ENCODE measurements around the gene RFTN1.

GRCh38 chr3:16485395-16485992 is 28.0 kb downstream of the RFTN1 start:
- TF ChIP-seq CTCF (IDR thresholded peaks at IDR 0.05; ENCODE audit: low read depth, low read length, missing input control) (no peak), REST (IDR thresholded peaks at IDR 0.05) (no peak), JUND (IDR thresholded peaks at IDR 0.05) (no peak), RAD21 (IDR thresholded peaks at IDR 0.05) (no peak), ZBTB33 (IDR thresholded peaks at IDR 0.05) (no peak), MAX (IDR thresholded peaks at IDR 0.05) (no peak)

Measured in liver (tissue), 3 donors.